GM23248 (cell line): ENCODE data around the gene ZFPM1. TPM values are rescaled to one million over a fixed set of nuclear protein-coding genes. Genes with fewer than 3 reads are reported as not detected.
"Not testable (repeated sequence)": the region's sequence is repeated elsewhere in the genome, so short reads cannot be mapped to it uniquely, and the experiment has no call there.

Source experiments
- DNase-seq: peaks from one replicate; pipeline ENCODE4 v3.0.0-alpha.2; 2015
- H2AFZ ChIP-seq: fragments of 200-600 bp; sonication (generic); 2 replicates; pipeline ENCODE4 v1.6.1; 2016; ENCODE audit warnings: antibody characterized with exemption
- H3F3A ChIP-seq: fragments of 200-600 bp; sonication (generic); 2 replicates; pipeline ENCODE4 v1.6.1; 2016; ENCODE audit warnings: mild to moderate bottlenecking, antibody characterized with exemption, mixed run types; ENCODE audit not compliant: insufficient read depth
- H3K27ac ChIP-seq: fragments of 200-600 bp; sonication (generic); 2 replicates; pipeline ENCODE4 v1.5.1; 2016; ENCODE audit warnings: mild to moderate bottlenecking
- H3K27me3 ChIP-seq: fragments of 200-600 bp; sonication (generic); replicated peaks from 2 replicates; pipeline ENCODE4 v1.6.1; 2016; ENCODE audit warnings: mild to moderate bottlenecking; ENCODE audit not compliant: insufficient read depth
- H3K36me3 ChIP-seq: fragments of 200-600 bp; sonication (generic); 2 replicates; pipeline ENCODE4 v1.6.1; 2016; ENCODE audit warnings: low read depth, mild to moderate bottlenecking
- H3K4me1 ChIP-seq: fragments of 200-600 bp; sonication (generic); 2 replicates; pipeline ENCODE4 v1.6.1; 2016; ENCODE audit warnings: mild to moderate bottlenecking; ENCODE audit not compliant: insufficient read depth
- H3K4me2 ChIP-seq: fragments of 200-600 bp; sonication (generic); one replicate; pipeline ENCODE4 v1.6.1; 2016; ENCODE audit warnings: mild to moderate bottlenecking; ENCODE audit not compliant: unreplicated experiment
- H3K4me3 ChIP-seq: fragments of 200-600 bp; sonication (generic); 2 replicates; pipeline ENCODE4 v1.5.1; 2016; ENCODE audit warnings: mild to moderate bottlenecking
- H3K79me2 ChIP-seq: fragments of 200-600 bp; sonication (generic); 2 replicates; pipeline ENCODE4 v1.6.1; 2016; ENCODE audit warnings: mild to moderate bottlenecking; ENCODE audit not compliant: insufficient read depth
- H3K9ac ChIP-seq: fragments of 200-600 bp; sonication (generic); 2 replicates; pipeline ENCODE4 v1.6.1; 2016; ENCODE audit warnings: mild to moderate bottlenecking
- H3K9me2 ChIP-seq: fragments of 200-600 bp; sonication (generic); 2 replicates; pipeline ENCODE4 v1.6.1; 2016; ENCODE audit warnings: mixed run types, mild to moderate bottlenecking, moderate library complexity; ENCODE audit not compliant: insufficient read depth
- H3K9me3 ChIP-seq: fragments of 200-600 bp; sonication (generic); one replicate; pipeline ENCODE4 v1.6.1; 2017; ENCODE audit warnings: low read depth
- H4K20me1 ChIP-seq: fragments of 200-600 bp; sonication (generic); 2 replicates; pipeline ENCODE4 v1.6.0; 2016; ENCODE audit not compliant: insufficient read depth
- EZH2 ChIP-seq: fragments of 200-600 bp; sonication (generic); IDR thresholded peaks from 2 replicates; pipeline ENCODE4 v1.6.1; 2018; ENCODE audit warnings: antibody characterized with exemption, mild to moderate bottlenecking; ENCODE audit not compliant: insufficient read depth, poor library complexity, severe bottlenecking
- EZH2phosphoT487 ChIP-seq: fragments of 200-600 bp; sonication (generic); IDR thresholded peaks from 2 replicates; pipeline ENCODE4 v1.6.1; 2018; ENCODE audit warnings: antibody characterized with exemption, moderate library complexity, mild to moderate bottlenecking, low read depth; ENCODE audit not compliant: insufficient read depth
- WGBS, 2 experiments: methylation state at CpG; one replicate each; pipeline ENCODE4 v1.1.6; 2015 to 2017; ENCODE audit warnings: low lambda C conversion rate in 2 of 2, low coverage in 1 of 2; ENCODE audit errors: missing lambda C conversion rate in 2 of 2; 5-methylcytosine and 5-hydroxymethylcytosine counted together
- in situ Hi-C: fragments of 300-500 bp; cut with MboI; formaldehyde crosslinking; loops from 2 replicates; pipeline ENCODE4 v1.15.0; 2020
- polyA plus RNA-seq: library from polyadenylated mRNA; unstranded; fragments of >200 nt; fragmentation: Nextera tagmentation; extraction: Ambion mirVana; gene quantifications from 2 replicates; pipeline ENCODE4 v1.2.1, GENCODE V29; 2016
- total RNA-seq: library from RNA; depleted of rRNA; stranded (reverse); fragments of >200 nt; shearing (Covaris generic); gene quantifications from 2 replicates; pipeline ENCODE4 v1.2.3, GENCODE V29; 2014

ZFPM1 gene
- total and polyA plus RNA-seq, 2 experiments from 2014 or later, result 0.06 to 2.4 TPM

DNA sequence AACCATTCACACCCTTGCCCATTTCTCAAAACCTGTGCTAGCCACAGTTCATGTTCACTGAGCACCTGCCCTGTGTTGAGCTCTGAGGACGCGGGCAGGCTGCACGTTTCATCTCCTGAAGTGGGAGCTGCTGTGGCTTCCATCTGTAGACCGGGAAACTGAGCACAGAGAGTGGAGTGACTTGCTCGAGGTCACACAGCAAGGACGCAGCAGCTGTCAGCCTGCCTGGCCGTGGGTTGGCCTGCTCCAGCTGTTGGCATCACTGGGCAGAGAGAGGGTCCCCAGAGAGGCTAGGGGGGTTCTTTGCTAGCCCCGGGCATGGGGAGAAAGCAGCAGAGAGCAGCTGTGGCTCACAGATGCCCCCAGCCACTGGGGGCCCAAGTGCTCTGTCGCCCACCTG, 28.8 kb downstream of the ZFPM1 start:
- Histone ChIP-seq H3K9me2 (no peaks in the 10 kb centered on the region), H3K36me3 (no peaks in the 10 kb centered on the region), H2AFZ (no peak overlapping the region), H3K4me1 (no peaks in the 10 kb centered on the region), H3F3A (no peaks in the 10 kb centered on the region), H3K4me2 (no peak overlapping the region), H3K79me2 (no peaks in the 10 kb centered on the region), H3K27me3 (no peaks in the 10 kb centered on the region), H3K4me3 (no peak overlapping the region), H3K9me3 (no peaks in the 10 kb centered on the region), H3K9ac (no peak overlapping the region), H3K27ac (no peak overlapping the region), H4K20me1 (no peaks in the 10 kb centered on the region)
- in situ Hi-C loops, result no loop called here
- no peak for DNase-seq
- 84 to 92% methylated on average over 9 of the region's 9 CpGs for WGBS, 2 experiments
- TF ChIP-seq EZH2phosphoT487 (no peak), EZH2 (no peak)

DNA sequence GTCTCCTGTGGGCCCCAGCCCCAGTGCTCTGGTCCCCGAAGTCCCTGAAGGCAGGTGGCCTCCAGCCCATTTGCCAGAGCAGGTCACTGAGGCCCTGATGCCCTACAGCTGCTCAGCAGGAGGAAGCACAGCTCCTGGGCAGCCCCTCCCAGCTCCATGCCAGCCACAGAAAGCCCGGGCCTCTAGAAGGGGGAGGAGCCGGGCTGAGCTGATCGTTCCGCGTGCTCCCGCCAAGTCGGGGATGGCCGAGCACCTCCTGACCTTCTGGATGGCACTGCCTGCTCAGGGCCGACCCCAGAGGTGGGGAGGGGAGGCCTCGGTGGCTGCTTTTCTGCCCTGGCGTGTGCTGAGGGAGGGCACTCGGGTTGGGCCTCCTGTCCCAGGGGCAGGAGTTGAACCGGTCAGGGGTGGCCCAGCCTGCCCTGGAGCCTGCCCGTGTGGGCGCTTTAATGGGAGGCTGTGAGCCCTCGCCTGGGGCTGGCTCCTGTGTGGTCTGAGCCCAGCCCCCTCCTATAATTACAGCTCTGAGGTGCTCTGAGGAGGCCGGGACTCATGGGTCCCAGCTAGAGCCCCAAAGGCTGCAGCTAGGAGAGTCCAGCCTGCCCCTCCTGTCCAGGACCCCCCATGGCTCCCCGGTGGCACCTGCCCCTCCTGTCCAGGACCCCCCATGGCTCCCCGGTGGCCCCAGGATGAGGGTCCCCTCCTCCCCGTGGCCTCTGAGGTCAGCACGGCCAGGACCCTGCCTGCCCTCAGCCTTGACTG, 29.7 kb downstream of the ZFPM1 start:
- H2AFZ ChIP-seq, result no peak overlapping the region
- H3K4me1 ChIP-seq, result no peaks in the 10 kb centered on the region
- H3K4me3 ChIP-seq, result no peak overlapping the region
- H4K20me1 ChIP-seq, result no peaks in the 10 kb centered on the region
- no peaks in the 10 kb centered on the region for H3K79me2 ChIP-seq
- 83 to 84% methylated on average over 18 to 20 of the region's 22 CpGs for WGBS, 2 experiments
- no peak for DNase-seq
- in situ Hi-C loops, result no loop called here
- no peaks in the 10 kb centered on the region for H3K9me2 ChIP-seq
- TF ChIP-seq EZH2phosphoT487 (no peak), EZH2 (no peak)
- no peaks in the 10 kb centered on the region for H3K27me3 ChIP-seq
- no peak overlapping the region for H3K9ac ChIP-seq
- no peaks in the 10 kb centered on the region for H3F3A ChIP-seq
- no peaks in the 10 kb centered on the region for H3K9me3 ChIP-seq
- H3K4me2 ChIP-seq, result no peak overlapping the region
- no peak overlapping the region for H3K27ac ChIP-seq
- no peaks in the 10 kb centered on the region for H3K36me3 ChIP-seq

DNA sequence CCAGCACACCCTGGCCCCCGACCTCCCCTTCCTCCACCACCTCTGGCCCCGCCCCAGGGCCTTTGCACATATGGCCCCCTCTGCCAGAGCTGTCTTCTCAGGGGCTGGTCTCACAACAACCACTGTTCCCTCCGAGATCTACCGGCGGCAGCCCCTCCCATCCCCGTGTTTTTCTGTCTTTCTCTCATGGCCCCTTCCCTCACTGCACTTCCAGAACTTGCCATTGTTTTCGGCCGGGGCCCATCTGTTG, 30.2 kb downstream of the ZFPM1 start:
- H4K20me1 ChIP-seq, result no peaks in the 10 kb centered on the region
- in situ Hi-C loops, result no loop called here

DNA sequence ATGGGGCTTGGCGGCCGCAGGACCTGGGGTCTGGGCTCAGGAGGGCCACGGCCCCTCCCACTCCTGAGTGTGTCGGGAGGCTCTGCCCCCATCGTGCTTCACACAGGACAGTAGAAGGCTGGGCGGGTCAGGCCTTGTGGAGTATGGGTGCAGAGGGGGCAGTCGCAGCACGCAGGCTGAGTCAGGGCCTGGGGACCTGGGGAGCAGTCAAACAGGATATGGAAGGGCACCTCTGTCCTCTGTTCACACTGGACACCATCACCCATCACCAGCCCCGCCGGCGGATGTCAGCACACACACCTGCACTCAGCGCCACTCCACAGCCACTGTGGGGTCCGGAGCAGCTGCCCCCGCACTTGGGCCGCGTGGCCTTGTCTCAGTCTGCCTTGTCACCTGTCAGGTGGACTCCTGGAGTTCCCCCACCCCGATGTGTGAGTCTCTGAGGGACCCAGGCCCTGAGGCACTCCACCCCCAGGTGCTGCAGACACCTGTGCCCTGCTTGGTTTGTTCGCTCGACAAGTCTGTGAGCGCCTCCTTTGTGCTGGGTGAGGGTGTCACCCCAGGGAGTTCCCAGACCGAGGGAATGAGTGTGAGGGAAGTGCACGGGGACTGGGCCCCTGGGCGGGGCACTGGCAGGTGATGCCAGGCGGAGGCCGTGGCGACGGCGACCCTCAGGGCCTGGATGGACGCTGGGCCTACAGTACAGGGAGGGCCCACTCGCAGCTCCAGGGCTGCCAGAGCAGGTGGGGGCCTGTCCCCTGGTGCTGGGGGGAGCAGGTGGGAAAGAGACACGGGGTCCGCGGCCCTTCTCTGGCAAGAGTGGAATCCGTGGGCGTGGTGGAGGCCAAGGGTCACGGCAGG, 31.7 kb downstream of the ZFPM1 start:
- TF ChIP-seq EZH2phosphoT487, result no peak
- TF ChIP-seq EZH2, result no peak
- no peak overlapping the region for H3K4me3 ChIP-seq
- H3F3A ChIP-seq, result no peaks in the 10 kb centered on the region
- no peak overlapping the region for H3K27ac ChIP-seq
- H3K4me1 ChIP-seq, result no peaks in the 10 kb centered on the region
- H3K27me3 ChIP-seq, result no peaks in the 10 kb centered on the region
- no peaks in the 10 kb centered on the region for H3K36me3 ChIP-seq
- H3K9ac ChIP-seq, result no peak overlapping the region
- 91 to 93% methylated on average over 33 to 35 of the region's 36 CpGs for WGBS, 2 experiments
- H3K9me3 ChIP-seq, result no peaks in the 10 kb centered on the region
- no peak overlapping the region for H2AFZ ChIP-seq
- no peaks in the 10 kb centered on the region for H3K9me2 ChIP-seq
- no peaks in the 10 kb centered on the region for H3K79me2 ChIP-seq
- H3K4me2 ChIP-seq, result no peak overlapping the region
- in situ Hi-C loops, result no loop called here
- no peaks in the 10 kb centered on the region for H4K20me1 ChIP-seq
- DNase-seq, result no peak

More for the DNA sequence above, 30.2 kb downstream of the ZFPM1 start:
- H3K9me3 ChIP-seq, result no peaks in the 10 kb centered on the region
- no peaks in the 10 kb centered on the region for H3K36me3 ChIP-seq
- H3K4me1 ChIP-seq, result no peaks in the 10 kb centered on the region
- 77 to 82% methylated on average over 6 to 8 of the region's 8 CpGs for WGBS, 2 experiments
- H3K27ac ChIP-seq, result no peak overlapping the region
- no peaks in the 10 kb centered on the region for H3F3A ChIP-seq
- H3K79me2 ChIP-seq, result no peaks in the 10 kb centered on the region
- no peak overlapping the region for H2AFZ ChIP-seq
- H3K4me2 ChIP-seq, result no peak overlapping the region
- no peak overlapping the region for H3K9ac ChIP-seq
- H3K4me3 ChIP-seq, result no peak overlapping the region
- TF ChIP-seq EZH2 (no peak), EZH2phosphoT487 (no peak)
- no peak for DNase-seq
- H3K9me2 ChIP-seq, result no peaks in the 10 kb centered on the region
- no peaks in the 10 kb centered on the region for H3K27me3 ChIP-seq

- H3K9me3 ChIP-seq, H3K27me3 ChIP-seq, H3K4me3 ChIP-seq, H3K4me2 ChIP-seq, H3K9me2 ChIP-seq, DNase-seq, H4K20me1 ChIP-seq, H2AFZ ChIP-seq, H3K9ac ChIP-seq, H3K79me2 ChIP-seq, in situ Hi-C loops, H3K4me1 ChIP-seq, H3K36me3 ChIP-seq, H3F3A ChIP-seq, H3K27ac ChIP-seq: not testable (repeated sequence)
- WGBS, 2 experiments, result 87 to 92% methylated on average over 8 of the region's 8 CpGs
Observed at GRCh38 chr16:88485366-88485741, 32.3 kb downstream of the ZFPM1 start.
